Activated T-cell treated with anti-CD3 and anti-CD28 coated beads, Interleukin-2, amount 50 U/mL, for 72 hours (primary cell): ENCODE measurements around the gene HLA-DOB. TPM values are rescaled to one million over a fixed set of nuclear protein-coding genes. Genes with fewer than 3 reads are reported as not detected.

Source experiments
- ATAC-seq, 2 donors: fragments of 150-1000 bp; cut with Tn5 transposase; replicated peaks in 1 of 2; 2 replicates each; pipeline ENCODE4 v1.10.0; 2021; ENCODE audit warnings: moderate library complexity in 2 of 2, mild to moderate bottlenecking in 1 of 2
- DNase-seq, 2 donors: peaks; one replicate each; pipeline ENCODE4 v3.0.0; 2021 to 2022; ENCODE audit warnings: mixed read lengths in 1 of 2
- H3K27ac Mint-ChIP-seq: one replicate; pipeline ENCODE4 v1.8.0; 2022; ENCODE audit warnings: mild to moderate bottlenecking, moderate library complexity, mixed read lengths
- H3K27me3 Mint-ChIP-seq: one replicate; pipeline ENCODE4 v1.8.0; 2022; ENCODE audit warnings: low read depth, mixed read lengths
- H3K36me3 Mint-ChIP-seq, 2 donors: one replicate each; pipeline ENCODE4 v1.8.0; 2022; ENCODE audit warnings: mixed read lengths in 2 of 2, mild to moderate bottlenecking in 1 of 2; ENCODE audit not compliant: insufficient read depth in 2 of 2
- H3K4me1 Mint-ChIP-seq: one replicate; pipeline ENCODE4 v1.8.0; 2022; ENCODE audit warnings: low read depth, mixed read lengths
- H3K4me3 Mint-ChIP-seq, 2 donors: one replicate each; pipeline ENCODE4 v1.8.0; 2022; ENCODE audit warnings: mild to moderate bottlenecking in 2 of 2, mixed read lengths in 2 of 2, moderate library complexity in 2 of 2
- H3K9me3 Mint-ChIP-seq, 2 donors: one replicate each; pipeline ENCODE4 v1.8.0; 2022; ENCODE audit warnings: mixed read lengths in 2 of 2
- total RNA-seq, 2 donors: library from RNA; stranded (reverse); gene quantifications; one replicate each; pipeline ENCODE4 v1.2.3, GENCODE V29; 2022

HLA-DOB gene
- total RNA-seq, result 1 to 10 TPM; 8.0 to 8.1 TPM

GRCh38 chr6:32816746-32817204 is at the start of gene HLA-DOB:
HLA-DOB (minus strand) TSS chr6:32817002; CDS start chr6:32816951, 51 bp downstream.
- DNase-seq, result no peak
- peak; percentile 74 to 75 for ATAC-seq

GRCh38 chr6:32865724-32866443 is 49.1 kb upstream of the HLA-DOB start:
- H3K27me3 Mint-ChIP-seq, result no peaks in the 10 kb centered on the region
- no peak for DNase-seq
- H3K27ac Mint-ChIP-seq, result peak overlapping the region; percentile 84
- no peak overlapping the region for H3K4me3 Mint-ChIP-seq
- peaks cover 0 to 4% of the 10 kb centered on the region in 2 donors for H3K36me3 Mint-ChIP-seq
- no peaks in the 10 kb centered on the region for H3K9me3 Mint-ChIP-seq
- H3K4me1 Mint-ChIP-seq, result peaks cover 43% of the 10 kb centered on the region
- ATAC-seq, result peak in 1 of 2 donors; percentile 30

More at GRCh38 chr6:32816746-32817204, at the start of gene HLA-DOB:
- no peak within 1 kb of the TSS for H3K4me3 Mint-ChIP-seq
- no peaks in the 10 kb centered on the region for H3K27me3 Mint-ChIP-seq
- H3K36me3 Mint-ChIP-seq, result no peaks in the 10 kb centered on the region
- peaks cover 12% of the 10 kb centered on the region for H3K4me1 Mint-ChIP-seq
- H3K9me3 Mint-ChIP-seq, result no peaks in the 10 kb centered on the region
- no peak within 1 kb of the TSS for H3K27ac Mint-ChIP-seq

GRCh38 chr6:32862725-32863124 is 45.9 kb upstream of the HLA-DOB start:
- H3K4me1 Mint-ChIP-seq, result peaks cover 64% of the 10 kb centered on the region
- ATAC-seq (no peak), DNase-seq (no peak)
- H3K27me3 Mint-ChIP-seq, result no peaks in the 10 kb centered on the region
- H3K9me3 Mint-ChIP-seq, result no peaks in the 10 kb centered on the region
- H3K36me3 Mint-ChIP-seq, result peaks cover 3 to 23% of the 10 kb centered on the region in 2 donors
- no peak overlapping the region for H3K4me3 Mint-ChIP-seq
- no peak overlapping the region for H3K27ac Mint-ChIP-seq

GRCh38 chr6:32860674-32861073 is 43.9 kb upstream of the HLA-DOB start:
- H3K4me1 Mint-ChIP-seq, result peaks cover 64% of the 10 kb centered on the region
- ATAC-seq (no peak), DNase-seq (no peak)
- no peaks in the 10 kb centered on the region for H3K27me3 Mint-ChIP-seq
- no peak overlapping the region for H3K4me3 Mint-ChIP-seq
- peak overlapping the region; percentile 18 for H3K27ac Mint-ChIP-seq
- H3K36me3 Mint-ChIP-seq, result peaks cover 13 to 41% of the 10 kb centered on the region in 2 donors
- no peaks in the 10 kb centered on the region for H3K9me3 Mint-ChIP-seq

GRCh38 chr6:32858194-32858593 is 41.4 kb upstream of the HLA-DOB start:
- H3K4me1 Mint-ChIP-seq, result peaks cover 66% of the 10 kb centered on the region
- H3K27ac Mint-ChIP-seq, result no peak overlapping the region
- H3K4me3 Mint-ChIP-seq, result peak overlapping the region in 1 of 2 donors; percentile 94
- DNase-seq (no peak), ATAC-seq (no peak)
- H3K9me3 Mint-ChIP-seq, result no peaks in the 10 kb centered on the region
- H3K27me3 Mint-ChIP-seq, result no peaks in the 10 kb centered on the region
- peaks cover 25 to 56% of the 10 kb centered on the region in 2 donors for H3K36me3 Mint-ChIP-seq

DNA sequence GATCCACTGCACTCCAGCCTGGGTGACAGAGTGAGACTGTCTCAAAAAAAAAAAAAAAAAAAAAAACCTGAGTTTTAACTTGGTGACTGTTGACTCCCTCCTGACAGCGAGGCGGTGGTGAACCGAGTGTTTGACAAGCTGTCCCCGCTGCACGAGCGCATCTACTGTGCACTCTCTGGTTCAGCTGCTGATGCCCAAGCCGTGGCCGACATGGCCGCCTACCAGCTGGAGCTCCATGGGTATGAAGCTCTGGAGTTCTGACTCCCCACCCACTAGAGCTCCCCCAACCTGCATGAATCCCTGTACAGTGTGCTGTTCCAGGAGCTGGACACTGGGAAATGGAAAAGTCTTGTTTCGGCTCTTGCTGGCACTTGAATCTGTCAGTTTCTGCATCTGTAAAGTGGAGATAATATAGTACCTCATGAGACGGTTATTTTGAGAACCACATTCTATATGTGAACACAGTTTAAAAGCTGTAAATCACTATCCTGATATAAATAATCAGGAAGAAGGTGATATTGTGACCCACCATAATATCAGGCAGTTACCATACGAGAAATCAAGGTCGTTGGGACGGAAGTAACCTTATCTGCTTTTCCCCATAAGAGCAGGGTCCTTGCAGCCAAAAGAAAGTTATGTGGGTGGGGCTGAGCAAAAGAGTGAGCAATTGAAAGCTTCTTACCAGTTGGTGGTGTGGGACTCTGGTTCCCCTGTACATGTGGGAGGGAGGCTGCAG is 40.5 kb upstream of the HLA-DOB start:
- Mint-ChIP-seq H3K27me3 (no peaks in the 10 kb centered on the region), H3K36me3 (peaks cover 31 to 63% of the 10 kb centered on the region in 2 donors), H3K27ac (peak overlapping the region; percentile 72), H3K9me3 (no peaks in the 10 kb centered on the region), H3K4me3 (peak overlapping the region; percentile 43 to 94), H3K4me1 (peaks cover 66% of the 10 kb centered on the region)
- no peak for DNase-seq
- no peak for ATAC-seq

DNA sequence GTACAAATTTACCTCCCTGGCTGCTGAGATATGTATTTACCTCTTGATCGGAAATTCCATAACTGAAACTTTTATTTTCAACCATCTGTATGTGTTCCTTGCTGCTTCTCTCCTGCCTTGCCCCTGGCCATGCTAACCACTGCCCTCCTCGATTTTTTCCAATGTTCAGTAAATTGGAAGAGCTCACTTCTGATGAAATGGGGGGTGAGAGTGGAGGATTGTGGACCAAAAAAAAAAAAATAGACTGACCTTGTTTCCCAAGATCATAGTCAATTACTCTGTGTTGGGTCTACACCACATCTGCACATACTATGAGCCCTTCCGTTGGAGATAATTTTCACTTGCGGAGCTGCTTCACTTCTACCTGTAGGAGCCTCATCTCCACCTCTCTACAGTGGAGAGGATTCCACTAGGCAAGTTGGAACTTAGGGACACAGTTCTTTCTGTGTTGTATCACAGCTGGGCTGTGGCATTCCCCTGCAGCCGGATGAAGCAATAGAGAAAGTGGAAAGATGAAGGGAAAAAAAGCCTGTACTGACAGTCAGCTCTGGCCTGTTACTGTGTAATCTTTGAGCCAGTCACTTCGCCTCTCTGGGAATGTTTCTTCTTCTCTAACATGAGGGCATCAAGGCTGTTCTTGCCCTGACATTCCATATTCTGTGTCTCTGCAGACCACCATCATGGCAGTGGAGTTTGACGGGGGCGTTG is 38.8 kb upstream of the HLA-DOB start:
- ATAC-seq, result no peak
- Mint-ChIP-seq H3K4me1 (peaks cover 72% of the 10 kb centered on the region), H3K4me3 (peak overlapping the region; percentile 94 to 100)

DNA sequence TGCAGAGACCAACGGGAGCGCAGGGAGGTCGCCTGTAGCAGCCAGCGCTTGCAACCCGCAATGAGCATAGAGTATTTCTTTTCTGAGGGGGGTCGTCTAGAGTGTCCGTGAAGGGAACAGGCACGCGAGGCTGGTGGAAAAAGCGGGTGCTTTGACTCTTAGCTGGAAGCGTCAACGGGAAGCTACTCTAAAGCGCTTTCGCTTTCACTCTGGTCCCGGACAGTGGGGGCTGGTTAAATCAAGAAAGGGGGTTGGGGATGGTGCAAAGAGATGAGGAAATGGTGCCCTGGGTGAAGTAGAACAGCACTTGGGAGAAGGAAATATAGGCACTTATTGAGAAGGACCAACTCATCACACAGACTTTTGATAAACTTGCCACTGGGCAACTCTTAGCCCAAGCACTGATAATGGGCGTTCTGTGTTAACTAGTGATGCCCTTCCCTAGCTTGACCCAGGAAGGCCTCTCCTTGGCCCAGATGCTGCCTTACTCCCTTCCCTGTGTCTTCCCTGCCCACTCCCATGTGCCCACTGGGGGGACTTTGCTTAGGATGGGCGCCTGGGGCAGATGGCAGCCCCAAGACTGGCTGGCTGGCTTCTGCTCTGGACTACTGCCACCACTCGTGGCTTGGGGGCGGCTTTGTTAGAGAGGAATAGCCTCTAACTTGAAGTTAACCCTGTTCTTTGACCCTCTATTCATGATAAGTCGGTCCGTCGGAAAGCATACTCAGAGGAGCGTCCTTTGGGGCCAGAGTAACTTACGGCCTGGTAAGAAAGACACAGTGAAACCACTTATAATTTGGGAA is 37.8 kb upstream of the HLA-DOB start:
- Mint-ChIP-seq H3K27ac (peak overlapping the region; percentile 99), H3K4me1 (peaks cover 74% of the 10 kb centered on the region), H3K9me3 (no peaks in the 10 kb centered on the region), H3K4me3 (peak overlapping the region; percentile 94 to 100), H3K27me3 (no peaks in the 10 kb centered on the region), H3K36me3 (peaks cover 52 to 78% of the 10 kb centered on the region in 2 donors)
- ATAC-seq, result peak; percentile 22 to 41
- DNase-seq, result peak; percentile 60 to 64

More for the DNA sequence above, 38.8 kb upstream of the HLA-DOB start:
- DNase-seq, result no peak
- Mint-ChIP-seq H3K27me3 (no peaks in the 10 kb centered on the region), H3K9me3 (no peaks in the 10 kb centered on the region), H3K27ac (peak overlapping the region; percentile 99), H3K36me3 (peaks cover 44 to 74% of the 10 kb centered on the region in 2 donors)

DNA sequence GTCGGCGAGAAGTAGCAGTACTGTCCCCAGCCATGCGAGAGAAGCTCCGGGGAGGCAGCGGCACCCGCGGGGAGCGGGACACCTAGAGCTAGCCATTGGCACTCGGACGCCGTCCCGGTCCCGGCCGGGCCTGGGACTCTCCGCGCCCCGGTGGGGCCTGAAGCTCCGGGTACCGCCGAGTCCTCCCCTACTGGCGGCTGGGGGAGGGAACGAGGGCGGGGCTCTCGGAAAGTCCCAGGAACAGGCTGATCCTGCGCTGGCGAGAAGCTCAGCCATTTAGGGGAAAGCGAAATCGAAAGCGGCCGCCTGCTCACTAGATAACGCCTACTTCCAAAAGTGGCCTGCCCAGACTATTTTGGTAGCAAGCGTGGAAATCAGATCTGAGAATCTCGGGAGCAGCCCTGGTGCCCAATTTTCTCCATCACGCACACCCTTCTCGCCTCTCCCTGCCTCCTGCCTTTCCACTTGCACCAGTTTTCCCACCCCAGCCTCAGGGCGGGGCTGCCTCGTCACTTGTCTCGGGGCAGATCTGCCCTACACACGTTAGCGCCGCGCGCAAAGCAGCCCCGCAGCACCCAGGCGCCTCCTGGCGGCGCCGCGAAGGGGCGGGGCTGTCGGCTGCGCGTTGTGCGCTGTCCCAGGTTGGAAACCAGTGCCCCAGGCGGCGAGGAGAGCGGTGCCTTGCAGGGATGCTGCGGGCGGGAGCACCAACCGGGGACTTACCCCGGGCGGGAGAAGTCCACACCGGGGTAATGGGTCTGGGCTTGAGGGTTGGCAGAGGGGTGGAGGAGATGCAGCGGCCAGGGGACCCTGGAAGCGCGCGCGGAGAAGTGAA is 37.0 kb upstream of the HLA-DOB start, which contains the start of the genes PSMB9 and TAP1:
PSMB9 (plus strand) TSS at position 652 of the 835 bp plus-strand sequence; CDS start at position 690, 38 bp downstream.
TAP1 (minus strand) TSS at position 164 of the 835 bp plus-strand sequence; CDS start at position 96, 68 bp downstream.
- Mint-ChIP-seq H3K27me3 (no peaks in the 10 kb centered on the region), H3K4me3 (peak within 1 kb of the TSS; percentile 94 to 100), H3K4me1 (peaks cover 74% of the 10 kb centered on the region), H3K9me3 (no peaks in the 10 kb centered on the region), H3K36me3 (peaks cover 57 to 83% of the 10 kb centered on the region in 2 donors), H3K27ac (peak within 1 kb of the TSS; percentile 99)
- ATAC-seq, result peak; percentile 85 to 86
- peak; percentile 95 to 97 for DNase-seq

DNA sequence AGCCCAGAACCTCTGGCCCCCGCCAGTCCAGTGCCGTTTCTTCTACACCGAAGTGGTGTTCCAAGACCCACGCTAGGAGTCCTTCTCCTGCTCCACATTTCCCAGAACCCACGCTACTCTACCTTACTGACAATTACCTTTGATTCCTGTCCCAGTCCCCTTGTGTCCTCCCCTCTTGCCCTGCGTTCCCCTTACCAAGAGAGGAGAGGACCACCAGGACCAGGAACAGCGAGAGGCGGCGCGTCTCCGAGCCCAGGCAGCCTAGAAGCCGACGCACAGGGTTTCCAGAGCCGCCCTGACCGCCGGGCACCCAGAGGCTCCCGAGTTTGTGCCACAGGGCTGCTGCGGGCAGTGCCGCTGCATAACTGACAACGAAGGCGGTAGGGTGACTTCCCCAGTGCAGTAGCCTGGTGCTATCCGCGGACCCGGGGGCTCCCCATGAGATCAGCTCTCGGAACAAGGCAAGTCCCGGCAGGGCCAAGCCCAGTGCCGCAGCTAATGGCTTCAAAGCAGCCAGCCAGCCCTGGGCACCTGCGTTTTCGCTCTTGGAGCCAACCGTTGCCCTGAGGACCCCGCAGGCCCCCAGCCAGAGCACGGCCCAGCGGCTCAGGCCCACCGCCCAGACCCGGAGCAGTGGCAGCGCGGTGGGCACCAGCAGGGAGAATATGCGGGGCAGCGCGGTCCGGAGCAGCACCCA is 36.2 kb upstream of the HLA-DOB start:
- Mint-ChIP-seq H3K27ac (peak overlapping the region; percentile 96), H3K27me3 (no peaks in the 10 kb centered on the region), H3K9me3 (peaks cover 0 to 2% of the 10 kb centered on the region in 2 donors), H3K4me1 (peaks cover 74% of the 10 kb centered on the region), H3K4me3 (peak overlapping the region; percentile 94 to 100), H3K36me3 (peaks cover 64 to 83% of the 10 kb centered on the region in 2 donors)
- DNase-seq, result peak; percentile 76 to 84
- ATAC-seq, result peak; percentile 50 to 68
